Adrenal gland (tissue), 5 donors: ENCODE data around the gene ANKS1A.

Experiments used
- POLR2A ChIP-seq, 2 donors: fragments of 450-650 bp; IDR thresholded peaks; one replicate each; pipeline ENCODE4 v1.6.1; 2017; ENCODE audit warnings: antibody characterized with exemption in 2 of 2, mild to moderate bottlenecking in 2 of 2, moderate library complexity in 1 of 2
- TF ChIP-seq, protein P1 (sequence below), 6 experiments: fragments of 450-650 bp in 4 of 6; fragments of 200-600 bp in 2 of 6; sonication (generic) in 1 of 6; IDR thresholded peaks; 1 replicate in 5 of 6; 2 replicates in 1 of 6; pipeline versions ENCODE4 v1.5.1 to v1.8.0; 2016 to 2021; ENCODE audit warnings: antibody characterized with exemption in 6 of 6, mild to moderate bottlenecking in 2 of 6, moderate library complexity in 1 of 6
- donor health status: DM: no; HTN: no; CAD: no.

DNA sequence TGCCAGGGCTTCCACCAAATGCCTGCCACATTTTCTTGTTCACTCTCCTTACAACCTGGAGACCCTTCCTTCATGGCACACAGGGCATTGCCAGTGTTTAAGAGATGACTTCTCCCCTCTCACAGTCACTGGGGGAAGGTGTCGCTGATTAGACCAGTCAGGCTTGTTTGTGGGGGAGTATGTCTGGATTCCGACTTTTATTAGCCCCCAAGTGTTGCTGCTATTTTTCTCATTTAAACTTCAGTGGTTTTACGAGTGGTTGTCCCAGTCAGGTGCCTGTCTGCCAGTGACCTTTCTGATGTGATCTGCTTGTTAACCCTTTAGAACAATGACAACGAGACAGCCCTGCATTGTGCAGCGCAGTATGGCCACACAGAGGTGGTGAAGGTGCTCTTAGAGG is 92.3 kb downstream of the ANKS1A start:
- TF ChIP-seq, protein P1, sequence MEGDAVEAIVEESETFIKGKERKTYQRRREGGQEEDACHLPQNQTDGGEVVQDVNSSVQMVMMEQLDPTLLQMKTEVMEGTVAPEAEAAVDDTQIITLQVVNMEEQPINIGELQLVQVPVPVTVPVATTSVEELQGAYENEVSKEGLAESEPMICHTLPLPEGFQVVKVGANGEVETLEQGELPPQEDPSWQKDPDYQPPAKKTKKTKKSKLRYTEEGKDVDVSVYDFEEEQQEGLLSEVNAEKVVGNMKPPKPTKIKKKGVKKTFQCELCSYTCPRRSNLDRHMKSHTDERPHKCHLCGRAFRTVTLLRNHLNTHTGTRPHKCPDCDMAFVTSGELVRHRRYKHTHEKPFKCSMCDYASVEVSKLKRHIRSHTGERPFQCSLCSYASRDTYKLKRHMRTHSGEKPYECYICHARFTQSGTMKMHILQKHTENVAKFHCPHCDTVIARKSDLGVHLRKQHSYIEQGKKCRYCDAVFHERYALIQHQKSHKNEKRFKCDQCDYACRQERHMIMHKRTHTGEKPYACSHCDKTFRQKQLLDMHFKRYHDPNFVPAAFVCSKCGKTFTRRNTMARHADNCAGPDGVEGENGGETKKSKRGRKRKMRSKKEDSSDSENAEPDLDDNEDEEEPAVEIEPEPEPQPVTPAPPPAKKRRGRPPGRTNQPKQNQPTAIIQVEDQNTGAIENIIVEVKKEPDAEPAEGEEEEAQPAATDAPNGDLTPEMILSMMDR (IDR thresholded peaks at IDR 0.05): no peak
- TF ChIP-seq POLR2A (IDR thresholded peaks at IDR 0.05): no peak
